Superior temporal gyrus (tissue), 1 donor: Measurements from ENCODE around the gene EFEMP2.

Experiments used
- DNase-seq: peaks from one replicate; pipeline ENCODE4 v3.0.0-alpha.2; 2016; ENCODE audit errors: extremely low spot score

The EFEMP2 gene

DNA sequence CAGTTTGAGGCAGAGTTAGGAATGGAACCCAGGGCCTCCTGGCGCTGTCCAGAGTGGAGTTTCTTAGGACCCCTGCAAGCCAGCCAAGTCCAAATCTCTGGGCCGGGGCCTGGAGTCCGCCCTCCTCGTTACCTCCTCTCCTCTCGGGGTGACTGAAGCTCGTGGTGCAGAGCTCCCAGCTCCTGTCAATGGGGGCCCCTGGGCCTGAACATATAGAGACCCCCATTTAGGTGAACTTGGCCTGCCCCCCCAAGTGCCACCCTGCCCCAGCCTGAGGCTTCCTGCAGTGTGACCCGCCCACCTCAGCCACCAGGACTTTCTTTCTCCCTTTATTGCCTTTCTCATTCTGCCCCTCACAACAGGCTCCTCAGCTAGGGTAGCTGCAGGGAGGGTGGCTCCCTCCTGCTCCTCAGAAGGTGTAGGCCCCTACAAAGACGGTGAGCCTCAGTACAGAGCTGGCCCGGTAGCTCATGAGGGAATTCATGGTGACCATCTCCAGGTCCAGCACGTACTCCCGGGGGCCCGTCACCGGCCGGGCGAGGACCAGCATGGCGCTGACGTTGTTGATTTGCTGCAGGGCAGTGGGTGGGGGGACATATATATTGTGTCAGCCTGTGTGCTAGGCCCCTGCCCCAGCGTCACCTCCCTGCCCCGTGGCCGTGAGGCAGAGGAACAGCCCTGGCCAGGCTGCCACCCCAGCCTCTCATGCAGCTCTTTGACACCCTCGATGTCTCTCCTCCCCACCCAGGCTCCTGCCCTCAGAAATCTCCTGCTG, 5.9 kb downstream of the EFEMP2 start:
- DNase-seq, result no peak

DNA sequence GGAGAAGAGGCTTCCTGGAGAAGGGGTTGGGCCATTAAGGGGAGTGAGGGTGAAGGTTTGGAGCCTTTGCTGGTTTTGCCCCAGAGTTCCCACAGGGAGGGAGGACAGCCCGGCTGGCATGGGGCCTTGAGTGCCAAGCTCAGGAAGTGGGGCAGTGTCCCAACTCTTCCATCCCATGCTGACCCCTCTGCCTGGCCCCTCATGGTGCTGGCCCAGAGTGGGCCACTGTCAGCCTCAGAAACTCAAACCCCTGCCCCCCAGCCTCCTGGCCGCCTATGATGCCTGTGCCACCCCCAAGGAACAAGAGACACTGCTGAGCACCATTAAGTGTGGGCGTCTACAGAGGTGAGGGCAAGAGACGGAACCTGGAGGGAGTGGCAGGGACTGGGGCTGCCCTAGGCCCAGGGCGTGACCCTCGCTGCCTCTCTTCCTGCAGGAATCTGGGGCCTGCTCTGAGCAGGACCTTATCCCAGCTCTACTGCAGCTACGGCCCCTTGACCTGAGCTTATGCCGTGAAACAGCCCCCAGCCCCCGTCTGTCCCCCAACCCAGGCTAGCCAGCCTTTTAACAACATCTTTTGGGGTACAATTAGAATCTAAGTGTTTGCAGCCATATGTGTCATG, 6.9 kb downstream of the EFEMP2 start:
- no peak for DNase-seq

DNA sequence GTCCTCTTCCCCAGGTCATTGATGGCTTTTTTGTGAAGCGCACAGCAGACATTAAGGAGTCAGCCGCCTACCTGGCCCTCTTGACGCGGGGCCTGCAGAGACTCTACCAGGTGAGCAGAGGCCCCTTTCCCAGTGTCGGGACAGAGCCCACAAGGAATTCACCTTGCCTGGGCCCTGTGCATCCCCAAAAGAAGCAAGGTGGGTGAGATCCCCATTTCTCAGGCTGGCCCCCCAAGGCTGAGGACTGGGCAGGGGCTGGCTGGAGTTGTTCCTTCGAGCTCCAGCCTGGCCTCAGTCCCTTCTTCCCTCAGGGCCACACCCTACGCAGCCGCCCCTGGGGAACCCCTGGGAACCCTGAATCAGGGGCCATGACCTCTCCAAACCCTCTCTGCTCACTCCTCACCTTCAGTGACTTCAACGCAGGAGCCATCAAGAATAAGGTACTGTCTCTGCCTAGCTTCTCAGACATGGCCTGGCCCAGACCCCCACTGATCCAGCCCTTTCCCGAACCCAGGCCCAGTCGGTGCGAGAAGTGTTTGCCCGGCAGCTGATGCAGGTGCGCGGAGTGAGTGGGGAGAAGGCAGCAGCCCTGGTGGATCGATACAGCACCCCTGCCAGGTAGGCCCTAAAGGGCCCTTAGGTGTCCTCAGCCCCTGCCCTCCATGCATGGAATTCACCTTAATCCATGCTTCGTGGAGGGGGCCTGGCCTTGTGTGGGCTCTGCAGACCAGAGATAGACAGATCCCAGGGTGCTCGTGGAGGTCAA, 7.7 kb downstream of the EFEMP2 start:
- DNase-seq, result no peak

DNA sequence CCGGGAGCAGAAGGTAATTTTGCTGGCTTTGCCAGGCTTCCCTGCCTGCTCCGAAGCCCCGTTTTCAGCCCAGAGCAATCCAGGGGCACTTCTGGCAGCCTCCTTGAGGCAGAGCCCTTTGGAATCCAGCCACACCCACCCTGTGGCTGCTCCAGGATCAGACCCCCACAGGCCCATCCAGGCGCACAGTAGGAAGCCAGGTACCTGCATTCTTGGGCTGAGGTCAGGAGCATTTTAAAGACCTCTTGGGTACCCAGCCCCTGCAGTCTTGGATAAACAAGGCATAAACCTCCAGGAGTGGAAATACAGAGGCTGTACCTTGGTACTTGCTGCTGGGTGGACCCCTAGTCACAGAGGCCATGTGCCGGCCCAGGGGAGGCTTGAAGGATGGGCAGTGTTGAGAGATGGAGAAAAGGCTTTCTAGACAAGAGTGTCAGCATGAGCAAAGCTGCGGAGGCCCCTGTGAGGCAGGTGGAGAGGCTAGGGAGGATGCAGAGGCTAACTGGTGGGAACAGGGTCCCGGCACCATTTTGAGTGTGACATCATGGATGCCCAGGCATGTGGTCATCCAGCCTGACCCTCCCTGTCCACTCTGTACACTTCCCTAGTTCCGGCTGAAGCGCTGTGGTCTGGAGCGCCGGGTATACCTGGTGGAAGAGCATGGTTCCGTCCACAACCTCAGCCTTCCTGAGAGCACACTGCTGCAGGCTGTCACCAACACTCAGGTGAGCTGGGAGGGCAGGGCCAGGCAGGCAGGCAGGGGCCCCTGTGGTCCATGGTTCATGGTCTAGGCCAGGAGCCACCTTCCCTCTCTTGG, 8.5 kb downstream of the EFEMP2 start:
- DNase-seq, result no peak

DNA sequence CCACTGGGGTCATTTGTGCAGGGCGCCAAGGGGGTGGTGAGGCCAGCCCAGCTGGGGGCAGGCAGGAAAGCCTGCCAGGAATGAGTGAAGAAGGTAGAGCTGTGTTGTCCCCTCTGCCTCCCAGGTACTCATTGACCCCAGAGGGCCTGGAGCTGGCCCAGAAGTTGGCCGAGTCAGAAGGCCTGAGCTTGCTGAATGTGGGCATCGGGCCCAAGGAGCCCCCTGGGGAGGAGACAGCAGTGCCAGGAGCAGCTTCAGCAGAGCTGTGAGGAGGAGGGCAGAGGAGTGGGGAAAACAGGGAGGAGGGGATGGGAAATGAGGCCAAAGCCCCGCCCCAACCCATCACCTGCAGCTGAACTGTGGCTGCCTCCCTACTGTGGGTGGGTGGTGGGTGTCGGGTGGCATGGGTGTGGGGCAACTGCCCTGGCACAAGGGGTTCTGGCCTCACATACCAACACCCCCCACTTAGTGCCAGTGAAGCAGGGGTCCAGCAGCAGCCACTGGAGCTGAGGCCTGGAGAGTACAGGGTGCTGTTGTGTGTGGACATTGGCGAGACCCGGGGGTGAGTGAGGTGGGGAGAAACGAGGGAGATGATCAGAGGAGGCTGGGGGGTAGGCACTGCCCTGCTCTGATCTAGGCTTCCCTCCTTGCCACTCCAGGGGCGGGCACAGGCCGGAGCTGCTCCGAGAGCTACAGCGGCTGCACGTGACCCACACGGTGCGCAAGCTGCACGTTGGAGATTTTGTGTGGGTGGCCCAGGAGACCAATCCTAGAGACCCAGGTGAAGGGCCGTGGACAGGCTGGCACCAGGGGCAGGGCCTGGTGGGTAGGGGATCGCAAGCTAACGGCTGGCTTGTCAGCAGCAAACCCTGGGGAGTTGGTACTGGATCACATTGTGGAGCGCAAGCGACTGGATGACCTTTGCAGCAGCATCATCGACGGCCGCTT, 9.4 kb downstream of the EFEMP2 start:
- no peak for DNase-seq

DNA sequence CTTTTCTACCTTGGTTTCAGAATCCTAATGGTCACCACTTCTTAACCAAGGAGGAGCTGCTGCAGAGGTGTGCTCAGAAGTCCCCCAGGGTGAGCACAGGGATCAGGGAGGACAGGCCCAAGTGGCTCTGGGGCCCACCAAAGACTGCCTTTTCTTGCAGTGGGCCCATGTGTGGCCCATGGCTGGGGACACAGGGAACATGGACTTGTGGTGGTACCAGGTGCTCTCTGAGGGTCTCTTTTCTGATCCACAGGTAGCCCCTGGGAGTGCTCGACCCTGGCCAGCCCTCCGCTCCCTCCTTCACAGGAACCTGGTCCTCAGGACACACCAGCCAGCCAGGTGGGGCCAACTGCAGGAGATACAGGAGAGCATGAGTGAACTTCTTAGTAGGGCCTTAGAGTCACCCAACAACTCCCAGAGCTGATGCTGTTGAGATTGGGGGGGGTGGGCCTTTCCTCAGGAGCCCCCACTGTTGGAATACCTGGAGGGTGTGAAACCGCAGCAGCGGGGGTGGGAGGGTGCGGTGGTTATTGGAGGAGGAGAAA, 10.3 kb downstream of the EFEMP2 start:
- DNase-seq, result no peak

DNA sequence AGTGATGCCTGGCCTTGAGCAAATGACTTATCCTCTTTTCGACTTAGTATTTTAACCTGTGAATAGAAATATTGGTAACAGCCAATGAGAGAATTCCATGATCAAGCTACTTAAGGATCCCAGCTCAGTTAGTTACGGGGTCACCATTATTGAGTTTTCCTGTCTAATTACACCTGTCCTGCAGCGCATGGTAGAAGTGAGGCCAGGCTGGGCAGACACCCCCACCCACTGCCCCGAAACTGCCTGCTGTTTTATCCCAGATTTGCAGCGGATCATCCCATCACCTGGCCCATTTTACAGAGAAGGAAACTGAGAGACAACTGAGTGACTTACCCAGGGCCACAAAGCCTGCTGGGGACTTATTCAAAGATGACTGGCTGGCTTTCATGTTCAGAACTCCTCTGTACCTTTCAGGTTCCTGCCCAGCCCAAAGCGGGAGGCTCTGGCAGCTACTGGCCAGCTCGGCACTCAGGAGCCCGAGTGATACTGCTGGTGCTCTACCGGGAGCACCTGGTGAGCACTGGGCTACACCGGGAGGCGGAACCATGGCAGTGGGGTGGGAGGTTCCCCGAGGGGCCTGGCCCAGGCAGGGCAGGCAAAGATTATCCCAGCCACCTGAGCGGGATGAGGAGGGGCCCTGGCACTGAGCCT, 10.9 kb downstream of the EFEMP2 start:
- no peak for DNase-seq

DNA sequence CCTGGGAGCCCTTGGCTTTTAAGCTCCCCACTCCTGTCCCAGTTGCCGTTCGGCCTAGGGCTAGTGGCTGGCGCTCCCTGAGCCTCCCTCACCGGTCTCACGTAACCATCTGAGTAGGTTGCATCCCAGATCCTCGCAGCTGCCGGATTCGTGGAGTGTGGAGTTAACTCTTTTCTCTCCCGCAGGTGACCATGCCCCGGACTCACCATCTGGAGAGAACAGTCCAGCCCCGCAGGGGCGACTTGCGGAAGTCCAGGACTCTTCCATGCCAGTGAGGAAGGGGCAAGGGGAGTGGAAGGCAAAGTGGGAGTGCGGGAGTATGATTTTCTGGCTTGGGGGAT, 11.5 kb downstream of the EFEMP2 start:
- no peak for DNase-seq

DNA sequence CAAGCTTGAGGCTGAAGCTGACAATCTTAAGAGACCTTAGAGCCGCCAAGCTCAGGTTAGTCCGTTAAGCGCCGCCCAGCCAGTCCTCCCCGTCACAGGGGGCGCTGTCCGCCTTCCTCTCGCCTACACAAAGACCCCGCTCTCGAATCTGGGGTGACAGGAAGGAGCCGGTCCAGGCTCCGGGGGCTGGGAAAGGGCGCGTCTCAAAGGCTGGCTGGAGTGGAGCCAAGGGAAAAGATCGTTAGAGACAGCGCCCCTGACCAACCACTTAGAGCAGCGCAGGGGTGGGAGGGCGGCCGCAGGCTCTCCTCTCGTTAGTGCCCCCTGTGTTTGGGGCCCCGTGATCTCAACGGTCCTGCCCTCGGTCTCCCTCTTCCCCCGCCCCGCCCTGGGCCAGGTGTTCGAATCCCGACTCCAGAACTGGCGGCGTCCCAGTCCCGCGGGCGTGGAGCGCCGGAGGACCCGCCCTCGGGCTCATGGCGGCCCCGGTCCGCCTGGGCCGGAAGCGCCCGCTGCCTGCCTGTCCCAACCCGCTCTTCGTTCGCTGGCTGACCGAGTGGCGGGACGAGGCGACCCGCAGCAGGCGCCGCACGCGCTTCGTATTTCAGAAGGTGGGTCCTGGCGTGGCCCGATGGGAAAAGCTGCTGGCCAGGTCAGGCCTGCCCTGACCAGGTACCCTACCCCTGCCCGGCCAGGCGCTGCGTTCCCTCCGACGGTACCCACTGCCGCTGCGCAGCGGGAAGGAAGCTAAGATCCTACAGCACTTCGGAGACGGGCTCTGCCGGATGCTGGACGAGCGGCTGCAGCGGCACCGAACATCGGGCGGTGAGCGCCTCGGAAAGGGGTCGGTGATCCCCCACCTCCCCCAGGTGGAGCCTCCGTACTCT, 12.1 kb downstream of the EFEMP2 start, which contains the start of gene MUS81:
MUS81 (plus strand) TSS at position 156 of the 887 bp plus-strand sequence; CDS start at position 477, 321 bp downstream.
- DNase-seq, result peak; percentile 95

DNA sequence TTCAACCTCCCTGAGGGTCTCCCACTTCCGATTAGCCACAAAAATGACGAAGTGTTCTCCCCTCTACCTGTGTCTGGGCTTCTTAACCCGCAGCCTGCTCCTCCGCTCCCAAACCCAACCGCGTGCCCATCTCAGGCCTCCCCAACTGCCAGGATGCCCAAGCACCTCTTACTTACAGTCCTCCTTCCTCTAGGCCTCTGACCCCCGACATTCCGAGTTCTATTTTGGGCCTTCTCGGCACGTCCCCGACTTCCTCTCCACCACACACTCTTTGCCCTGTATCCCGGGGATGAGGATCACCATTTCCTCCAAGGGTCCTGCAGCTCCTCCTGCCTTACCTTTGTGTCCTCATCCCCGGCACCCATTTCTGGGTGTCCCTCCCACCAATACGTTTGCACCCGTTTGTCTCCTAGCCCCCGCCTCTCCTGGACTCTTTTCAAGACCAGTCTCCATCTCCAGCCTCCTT, 12.8 kb downstream of the EFEMP2 start:
- DNase-seq, result no peak

DNA sequence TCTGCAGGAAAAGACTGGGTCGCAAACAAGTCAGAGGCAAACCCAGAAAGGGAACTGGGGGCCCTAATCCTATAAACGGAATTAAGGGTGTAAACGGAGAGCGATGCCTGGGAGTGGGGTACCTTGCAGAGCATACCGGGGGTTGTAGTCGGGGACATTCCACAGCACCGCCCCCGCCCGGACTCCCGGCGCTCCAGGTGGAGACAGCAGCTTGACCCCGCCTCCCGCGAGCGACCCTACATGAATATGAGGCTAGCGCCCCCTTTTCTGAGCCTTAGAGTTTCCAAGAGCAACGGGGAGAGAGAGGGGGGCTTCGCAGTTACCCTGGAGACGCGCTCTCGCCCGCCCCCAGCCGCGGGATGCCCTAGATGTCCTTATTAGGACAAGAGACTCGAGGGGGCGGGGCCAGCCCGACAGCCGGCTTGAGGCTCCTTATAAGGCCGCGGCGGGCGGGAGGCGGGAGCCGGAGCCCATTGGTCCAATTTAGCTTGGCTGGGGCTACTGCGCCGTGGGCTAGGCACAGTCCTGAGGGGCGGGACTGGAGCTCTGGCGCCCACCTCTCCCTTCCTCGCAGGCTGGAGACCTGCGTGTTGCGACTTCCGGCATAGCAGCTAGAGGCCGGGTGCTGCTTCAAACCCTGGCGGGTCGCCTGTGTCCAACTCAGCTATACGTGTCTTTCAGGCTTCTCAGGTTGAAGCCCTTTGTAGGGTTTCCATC, 13.3 kb downstream of the EFEMP2 start:
- peak; percentile 96 for DNase-seq

DNA sequence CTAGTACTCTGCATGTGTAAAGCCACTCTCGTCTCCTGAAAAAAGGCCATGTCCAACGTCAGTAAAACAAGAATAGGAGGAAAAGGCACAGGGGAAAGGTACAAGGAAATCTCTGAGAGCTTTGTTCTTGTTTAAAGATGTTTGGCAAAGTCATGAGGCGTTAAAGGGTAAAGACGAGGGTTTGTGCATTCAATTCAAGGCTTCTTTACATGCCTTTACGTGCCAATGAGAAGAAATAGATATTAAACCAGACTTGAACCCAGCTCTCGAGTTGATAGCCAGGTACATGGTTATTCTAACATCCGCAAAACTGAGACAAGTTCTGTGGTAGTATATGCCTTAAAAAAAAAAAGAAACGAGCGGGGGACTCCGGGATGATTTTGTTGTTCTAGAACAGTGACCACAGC, 13.9 kb downstream of the EFEMP2 start:
- no peak for DNase-seq

DNA sequence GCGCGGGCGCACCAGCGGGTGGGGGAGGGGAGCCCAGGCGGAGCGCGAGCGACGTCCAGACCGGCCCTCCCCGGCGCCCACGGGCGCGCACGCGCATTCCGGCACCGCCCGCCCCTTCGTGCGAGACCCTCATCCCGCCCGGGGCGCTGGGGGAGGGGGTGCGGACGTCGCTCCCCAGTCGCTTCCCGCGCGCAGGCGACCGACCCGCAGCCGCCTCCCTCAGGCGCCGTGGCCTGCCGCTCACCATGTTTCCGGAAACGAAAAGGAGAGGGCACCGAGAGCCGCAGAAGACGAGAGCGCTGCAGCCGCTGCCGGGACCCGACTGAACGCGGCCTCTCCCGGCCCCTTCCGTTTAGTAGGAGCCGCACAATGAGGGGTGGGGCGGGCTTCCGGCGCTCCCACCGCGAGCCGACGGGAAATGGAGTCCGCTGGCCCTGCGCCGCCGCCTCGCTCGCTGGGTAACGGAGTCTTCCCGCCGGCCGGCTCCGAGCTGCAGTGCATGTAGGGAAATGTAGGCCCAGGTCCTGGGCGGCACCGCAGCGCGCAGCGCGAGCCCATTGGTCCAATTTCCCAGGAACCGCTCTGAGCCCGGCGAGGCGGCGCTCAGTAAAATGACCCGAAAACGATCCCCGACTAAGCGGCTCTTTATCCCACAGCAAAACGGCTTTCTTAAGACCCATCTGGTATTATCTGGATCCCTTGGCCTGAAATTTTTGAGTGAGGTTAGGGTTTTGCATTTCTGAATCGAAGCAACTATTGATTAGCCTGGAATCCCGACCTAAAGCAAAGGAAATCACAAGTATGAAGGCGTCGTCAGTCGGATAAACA, 14.5 kb downstream of the EFEMP2 start, which contains the start of gene CFL1:
CFL1 (minus strand) TSS at position 328 of the 828 bp plus-strand sequence; CDS start at position 247, 81 bp downstream.
- peak; percentile 96 for DNase-seq

DNA sequence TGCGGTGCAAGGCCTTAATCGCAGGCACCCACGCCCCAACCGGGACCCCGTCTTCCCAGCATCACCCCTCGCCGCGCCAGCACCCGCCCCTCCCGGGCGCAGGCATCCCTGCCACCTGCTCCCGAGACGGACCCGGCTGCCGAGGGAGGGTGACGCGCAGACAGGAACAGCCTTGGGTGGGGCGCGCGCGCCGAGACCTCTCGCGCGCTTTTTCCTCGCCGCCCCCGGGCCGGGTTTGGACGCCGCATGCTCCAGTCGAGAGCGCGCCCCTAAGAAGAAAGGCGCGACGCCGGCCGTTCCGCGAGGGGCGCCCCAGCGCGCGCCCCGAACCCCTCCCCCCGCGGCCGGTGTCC, 15.1 kb downstream of the EFEMP2 start:
- DNase-seq, result peak; percentile 35

DNA sequence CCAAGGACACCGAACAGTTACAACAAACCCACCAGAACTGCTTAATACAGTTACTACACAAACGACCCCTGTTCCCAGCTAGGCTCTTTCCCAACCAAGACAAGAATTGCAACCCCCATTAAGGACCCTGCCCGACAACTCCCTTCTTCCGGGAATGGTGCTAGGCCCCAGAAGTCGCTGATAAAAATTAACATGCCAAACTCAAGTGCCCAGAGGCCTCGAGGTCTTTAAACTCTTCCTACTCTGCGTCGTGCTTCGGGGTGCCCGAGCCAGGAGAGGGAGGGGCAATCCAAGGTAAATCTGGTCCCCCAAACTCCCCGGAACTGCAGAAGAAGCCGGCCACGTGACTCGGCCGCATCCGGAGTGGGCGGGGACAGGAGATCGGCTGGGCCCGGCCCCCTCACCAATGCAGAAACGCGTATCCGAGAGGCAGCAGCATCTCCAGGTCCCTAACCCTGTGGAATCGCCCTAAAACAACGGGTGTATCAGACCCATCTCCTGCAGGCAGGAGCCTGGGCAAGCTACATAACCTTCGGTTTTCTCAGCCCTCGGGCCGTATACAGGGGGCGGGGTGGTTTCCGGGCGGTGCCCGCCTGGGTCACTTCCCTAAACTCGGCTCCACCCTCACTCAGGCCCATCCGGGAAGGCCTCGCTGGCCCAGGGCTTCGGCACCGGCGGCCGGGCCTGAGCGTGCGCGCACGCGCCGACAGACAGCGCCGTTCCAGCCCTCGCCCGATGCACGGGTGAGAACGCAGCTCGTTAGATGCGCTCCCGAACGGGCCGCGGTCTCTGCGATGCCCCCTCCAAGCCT, 15.7 kb downstream of the EFEMP2 start:
- DNase-seq, result peak; percentile 72

DNA sequence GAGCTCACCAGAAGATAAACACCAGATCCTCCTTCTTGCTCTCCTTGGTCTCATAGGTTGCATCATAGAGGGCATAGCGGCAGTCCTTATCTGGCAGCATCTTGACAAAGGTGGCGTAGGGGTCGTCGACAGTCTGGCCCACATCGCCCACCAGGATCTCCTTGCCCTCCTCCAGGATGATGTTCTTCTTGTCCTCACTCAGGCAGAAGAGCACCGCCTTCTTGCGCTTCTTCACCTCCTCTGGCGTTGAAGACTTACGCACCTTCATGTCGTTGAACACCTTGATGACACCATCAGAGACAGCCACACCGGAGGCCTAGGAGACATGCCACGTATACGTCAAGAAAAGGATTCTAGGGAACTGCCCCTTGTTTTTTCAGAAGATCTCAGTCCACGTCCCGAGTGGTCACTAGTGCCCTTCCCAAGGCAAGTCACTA, 16.7 kb downstream of the EFEMP2 start:
- DNase-seq, result no peak
